T-helper 22 cell (primary cell): ENCODE data around the gene NOTUM.

ENCODE experiments used
- DNase-seq: peaks from one replicate; pipeline ENCODE4 v3.0.0-alpha.2; 2020; ENCODE audit warnings: low read depth

Gene NOTUM

GRCh38 chr17:81935709-81936084 is 25.3 kb downstream of the NOTUM start:
- no peak for DNase-seq

DNA sequence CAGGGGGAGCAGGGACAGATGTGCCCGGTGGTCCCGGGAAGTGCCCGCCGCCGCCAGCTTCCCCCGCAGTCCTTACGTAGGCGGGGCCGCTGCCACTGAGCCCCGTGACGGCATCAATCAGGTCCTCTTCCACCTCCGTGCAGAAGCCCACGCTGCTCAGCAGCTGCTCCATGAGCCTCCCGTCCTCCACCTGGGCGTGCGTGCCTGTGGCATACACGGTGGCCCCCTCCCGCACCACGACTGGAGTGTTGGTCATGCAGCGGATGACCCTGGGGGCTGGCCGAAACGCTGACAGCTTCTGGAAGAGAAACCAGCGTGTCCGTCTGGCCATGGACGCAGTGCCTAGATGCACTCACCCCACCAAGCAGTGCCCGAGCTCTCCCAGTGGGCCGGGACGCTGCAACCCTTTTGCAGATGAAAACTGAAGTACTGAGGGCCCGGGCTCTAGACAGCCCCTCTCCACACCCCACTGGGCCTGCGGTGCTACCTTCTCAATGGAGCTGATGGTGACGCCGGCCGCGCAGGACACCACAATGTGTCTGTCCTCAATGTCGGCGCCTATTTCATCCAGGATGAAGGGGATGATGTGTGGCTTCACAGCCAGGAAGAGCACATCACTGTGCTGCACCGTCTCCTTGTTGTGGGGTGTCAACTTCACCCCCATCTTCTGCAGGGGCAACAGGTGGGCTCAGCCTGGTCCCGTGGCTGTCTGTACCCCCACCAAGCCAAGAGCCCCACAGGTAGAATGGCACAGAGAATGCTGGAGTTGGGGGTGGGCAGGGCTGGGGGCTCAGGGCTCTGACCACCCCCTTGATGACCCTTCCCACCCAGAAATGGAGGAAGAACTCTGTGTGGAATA is 25.9 kb downstream of the NOTUM start:
- DNase-seq = no peak

- no peak for DNase-seq
Measured at GRCh38 chr17:81934098-81934757, 26.8 kb downstream of the NOTUM start.

GRCh38 chr17:81933178-81933699 is 27.7 kb downstream of the NOTUM start:
- DNase-seq = no peak

GRCh38 chr17:81932333-81932983 is 28.5 kb downstream of the NOTUM start:
- no peak for DNase-seq

GRCh38 chr17:81931557-81932332 is 29.2 kb downstream of the NOTUM start:
- no peak for DNase-seq

GRCh38 chr17:81931189-81931556 is 29.8 kb downstream of the NOTUM start:
- DNase-seq = no peak

GRCh38 chr17:81930142-81931125 is 30.6 kb downstream of the NOTUM start:
- no peak for DNase-seq

- DNase-seq = no peak
Measured at GRCh38 chr17:81929253-81930141, 31.5 kb downstream of the NOTUM start.

DNA sequence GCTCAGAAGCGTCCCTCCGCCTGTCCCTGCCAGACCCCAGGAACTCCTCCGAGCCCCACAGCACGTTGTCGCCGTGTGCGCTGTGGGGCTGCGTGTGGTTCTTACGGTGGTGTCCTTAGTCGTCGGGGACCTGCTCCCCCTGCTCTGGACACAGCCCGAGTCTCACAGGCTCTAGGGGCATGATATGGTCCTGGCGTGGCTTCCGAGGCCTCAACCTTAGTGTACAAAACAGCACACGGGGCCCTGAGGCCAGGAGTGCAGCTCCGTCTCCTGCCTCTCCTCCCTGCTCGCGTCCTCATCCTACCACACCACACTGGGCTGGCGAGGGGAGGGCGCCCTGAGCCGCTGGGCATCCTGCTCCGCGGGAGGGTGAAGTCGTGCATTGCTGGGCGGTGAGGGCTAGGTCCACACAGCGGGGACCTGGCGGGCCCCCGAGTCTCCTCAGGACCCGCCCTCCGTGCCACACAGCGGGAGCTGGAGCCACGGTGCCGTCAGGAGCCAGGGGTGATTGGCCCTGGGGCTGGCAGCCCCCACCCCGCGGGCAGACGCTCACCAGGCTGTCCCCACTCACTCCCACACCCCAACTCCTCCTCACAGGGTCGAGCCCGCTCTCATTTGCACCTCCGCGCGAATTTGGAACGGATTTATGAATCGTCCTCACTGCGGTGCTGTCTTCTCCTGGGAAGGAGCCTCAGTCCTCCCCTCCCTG is 32.3 kb downstream of the NOTUM start:
- no peak for DNase-seq

- peak; percentile 80 for DNase-seq
Measured at GRCh38 chr17:81927653-81928543, 33.1 kb downstream of the NOTUM start, which contains the start of gene MAFG. Gene MAFG, minus strand, starts transcription at chr17:81927735. Its CDS starts 4,550 bp downstream, at chr17:81923185.

GRCh38 chr17:81927152-81927652 is 33.8 kb downstream of the NOTUM start:
- no peak for DNase-seq

- DNase-seq = peak; percentile 46
Measured at GRCh38 chr17:81926451-81927151, 34.4 kb downstream of the NOTUM start.

DNA sequence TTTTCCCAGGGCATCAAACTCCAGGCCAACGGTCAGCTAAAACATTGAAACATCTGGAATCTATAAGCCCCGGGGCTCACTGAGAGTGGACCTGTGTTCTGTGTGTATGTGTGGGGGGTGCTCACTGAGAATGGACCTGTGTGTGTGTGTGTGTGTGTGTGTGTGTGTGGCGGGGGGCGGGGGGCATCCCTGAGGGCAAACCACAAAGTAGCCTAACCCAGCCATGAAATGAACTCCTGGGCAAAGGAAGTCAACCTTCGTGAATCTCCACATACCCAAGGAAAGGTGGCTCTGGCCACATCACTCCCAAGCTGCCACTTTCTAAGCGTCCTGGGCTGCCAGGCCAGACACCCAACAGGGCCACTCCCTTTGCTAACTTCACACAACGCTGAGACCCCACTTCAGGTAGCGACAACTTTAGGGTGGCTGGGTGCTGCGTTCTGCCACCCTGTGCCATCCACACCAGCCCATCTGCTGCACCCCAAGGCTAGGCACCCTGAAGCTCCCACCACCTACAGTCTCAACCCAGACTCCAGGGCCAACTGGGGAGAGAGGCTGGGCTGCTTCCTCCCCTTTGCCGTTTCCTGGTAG is 35.0 kb downstream of the NOTUM start:
- DNase-seq = no peak

DNA sequence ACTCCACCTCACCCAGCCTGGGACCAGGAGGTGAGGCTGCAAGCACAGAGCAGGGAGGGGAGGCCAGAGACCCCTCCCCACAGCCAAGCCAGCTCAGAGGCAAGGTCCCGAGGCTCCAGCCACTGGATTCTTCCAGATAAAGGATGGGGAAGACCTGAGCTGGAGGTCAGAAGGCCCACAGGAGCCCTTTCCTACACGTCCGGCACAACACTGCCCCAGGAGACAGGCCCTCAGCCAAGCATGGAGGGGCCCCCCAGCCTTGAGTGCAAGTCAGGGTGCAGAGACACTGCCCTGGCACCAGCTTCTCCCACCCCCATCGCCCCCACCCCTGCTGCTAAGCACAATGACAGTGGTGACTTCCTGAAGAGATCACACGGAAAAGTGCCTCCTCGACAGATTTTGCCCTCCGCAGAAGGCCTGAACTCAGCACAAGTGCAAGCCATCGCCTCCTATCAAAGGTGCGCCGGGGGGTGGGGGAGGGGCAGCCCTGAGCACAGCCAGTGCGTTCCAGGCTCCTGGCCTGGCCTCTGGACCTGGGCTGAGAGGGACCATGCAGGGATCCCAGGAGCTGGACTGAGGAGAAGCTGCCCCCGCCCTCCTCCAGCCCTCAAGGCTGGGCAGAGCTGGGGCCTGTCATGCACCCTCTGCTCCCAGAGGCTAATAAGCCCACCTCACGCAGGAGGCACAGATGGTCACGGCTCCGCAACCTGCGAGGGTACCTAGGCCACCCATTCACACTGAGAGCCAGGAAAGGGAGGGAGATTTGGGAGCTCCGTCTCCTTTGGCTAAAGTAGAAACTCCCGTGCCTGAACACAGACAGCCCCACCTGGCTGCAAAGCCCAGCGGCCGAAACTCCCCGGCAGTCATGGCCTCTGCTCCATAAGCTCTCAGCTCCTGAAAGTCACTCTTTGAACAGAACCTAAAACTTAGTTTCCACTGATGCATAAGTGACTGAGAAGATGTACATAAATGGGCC is 36.1 kb downstream of the NOTUM start:
- DNase-seq = no peak
